ENCODE results near the gene NAGPA.
A peak's percentile ranks its signal among the peaks of the same experiment; 100 is the strongest.

Gene NAGPA

GRCh38 chr16:5072334-5073278 is 38.9 kb upstream of the NAGPA start:
- DNase-seq (ENCODE audit: low read depth) = no peak
- peak overlapping the region; percentile 75 for H3K4me3 ChIP-seq (ENCODE audit: low read length)
- no peak for TF ChIP-seq CTCF (conservative IDR thresholded peaks at IDR 0.05; ENCODE audit: low read depth, low read length)

- no peak for TF ChIP-seq CTCF (conservative IDR thresholded peaks at IDR 0.05; ENCODE audit: low read depth, low read length)
- DNase-seq (ENCODE audit: low read depth) = peak; percentile 45
- H3K4me3 ChIP-seq (ENCODE audit: low read length) = peak within 1 kb of the TSS; percentile 75
Observed at GRCh38 chr16:5071681-5072333, 38.1 kb upstream of the NAGPA start, which contains the start of gene ALG1. ALG1 (plus strand) TSS chr16:5071843; CDS start chr16:5071850, 7 bp downstream.

- TF ChIP-seq CTCF (conservative IDR thresholded peaks at IDR 0.05; ENCODE audit: low read depth, low read length) = no peak
Observed at GRCh38 chr16:5071341-5071680, 37.6 kb upstream of the NAGPA start.

GRCh38 chr16:5070431-5071186 is 36.9 kb upstream of the NAGPA start:
- no peak overlapping the region for H3K4me3 ChIP-seq (ENCODE audit: low read length)
- TF ChIP-seq CTCF (conservative IDR thresholded peaks at IDR 0.05; ENCODE audit: low read depth, low read length) = no peak
- DNase-seq (ENCODE audit: low read depth) = no peak

More at GRCh38 chr16:5071341-5071680, 37.6 kb upstream of the NAGPA start:
- DNase-seq (ENCODE audit: low read depth) = no peak
- H3K4me3 ChIP-seq (ENCODE audit: low read length) = peak overlapping the region; percentile 75

GRCh38 chr16:5069854-5070253 is 36.1 kb upstream of the NAGPA start:
- no peak for TF ChIP-seq CTCF (conservative IDR thresholded peaks at IDR 0.05; ENCODE audit: low read depth, low read length)
- no peak for DNase-seq (ENCODE audit: low read depth)
- no peak overlapping the region for H3K4me3 ChIP-seq (ENCODE audit: low read length)

- no peak for TF ChIP-seq CTCF (conservative IDR thresholded peaks at IDR 0.05; ENCODE audit: low read depth, low read length)
Observed at GRCh38 chr16:5069048-5069447, 35.3 kb upstream of the NAGPA start.

More at GRCh38 chr16:5069048-5069447, 35.3 kb upstream of the NAGPA start:
- H3K4me3 ChIP-seq (ENCODE audit: low read length) = no peak overlapping the region
- no peak for DNase-seq (ENCODE audit: low read depth)
